ENCODE measurements around the gene SLC18B1. TPM values are rescaled to one million over a fixed set of nuclear protein-coding genes. Genes with fewer than 3 reads are reported as not detected.

The SLC18B1 gene
- total RNA-seq, 1 experiment from 2014 or later = 7.3 TPM

- Histone ChIP-seq H3K9me3 (no peaks in the 10 kb centered on the region), H3K4me3 (no peak overlapping the region)
- no peak for DNase-seq
These were observed 69.8 kb downstream of the SLC18B1 start for GRCh38 chr6:132728616-132729015.

GRCh38 chr6:132726608-132726975 is 71.8 kb downstream of the SLC18B1 start:
- no peaks in the 10 kb centered on the region for H3K36me3 ChIP-seq
- no peaks in the 10 kb centered on the region for H3K27me3 ChIP-seq
- H3K4me3 ChIP-seq = no peak overlapping the region
- no peak for DNase-seq
- H3K9me3 ChIP-seq = no peaks in the 10 kb centered on the region

More at GRCh38 chr6:132728616-132729015, 69.8 kb downstream of the SLC18B1 start:
- Histone ChIP-seq H3K27me3 (no peaks in the 10 kb centered on the region), H3K36me3 (no peaks in the 10 kb centered on the region)

GRCh38 chr6:132725947-132726607 is 72.4 kb downstream of the SLC18B1 start:
- Histone ChIP-seq H3K9me3 (no peaks in the 10 kb centered on the region), H3K4me3 (no peak overlapping the region), H3K36me3 (no peaks in the 10 kb centered on the region), H3K27me3 (no peaks in the 10 kb centered on the region)
- DNase-seq = no peak

GRCh38 chr6:132725471-132725870 is 73.0 kb downstream of the SLC18B1 start:
- Histone ChIP-seq H3K9me3 (no peaks in the 10 kb centered on the region), H3K4me3 (no peak overlapping the region), H3K36me3 (no peaks in the 10 kb centered on the region), H3K27me3 (no peaks in the 10 kb centered on the region)
- no peak for DNase-seq

- no peaks in the 10 kb centered on the region for H3K36me3 ChIP-seq
- no peak overlapping the region for H3K4me3 ChIP-seq
- no peak for DNase-seq
- H3K9me3 ChIP-seq = no peaks in the 10 kb centered on the region
- H3K27me3 ChIP-seq = no peaks in the 10 kb centered on the region
These were observed 78.5 kb downstream of the SLC18B1 start for GRCh38 chr6:132719736-132720448.

Other genes starting within 250 kb of the SLC18B1 start
- gene TAAR8, start 246.0 kb downstream of the SLC18B1 start, total RNA-seq (2014; rRNA removed; shearing (Covaris generic); ENCODE audit: low replicate concordance) = not detected in 2 replicates
- gene TAAR6, start 228.3 kb downstream of the SLC18B1 start, total RNA-seq (2014; rRNA removed; shearing (Covaris generic); ENCODE audit: low replicate concordance) = not detected in 2 replicates
- gene TAAR5, start 208.9 kb downstream of the SLC18B1 start, total RNA-seq (2014; rRNA removed; shearing (Covaris generic); ENCODE audit: low replicate concordance) = not detected in 2 replicates
- gene TAAR2, start 174.4 kb downstream of the SLC18B1 start, total RNA-seq (2014; rRNA removed; shearing (Covaris generic); ENCODE audit: low replicate concordance) = not detected in 2 replicates
- gene TAAR1, start 139.5 kb downstream of the SLC18B1 start, total RNA-seq (2014; rRNA removed; shearing (Covaris generic); ENCODE audit: low replicate concordance) = not detected in 2 replicates
- 1.1 TPM in 1 of 2 replicates, not detected in the other for gene VNN1, start 84.6 kb downstream of the SLC18B1 start, total RNA-seq (2014; rRNA removed; shearing (Covaris generic); ENCODE audit: low replicate concordance)
- not detected in 2 replicates for gene VNN2, start 40.7 kb downstream of the SLC18B1 start, total RNA-seq (2014; rRNA removed; shearing (Covaris generic); ENCODE audit: low replicate concordance)
- 1,680 and 1,976 TPM in 2 replicates for gene RPS12, start 15.9 kb upstream of the SLC18B1 start, total RNA-seq (2014; rRNA removed; shearing (Covaris generic); ENCODE audit: low replicate concordance)

Measured in MG63 (cell line).